Cerebellar nuclear complex (tissue), 1 donor: ENCODE measurements around the gene UBE2H.
"Not testable (repeated sequence)": the region's sequence is repeated elsewhere in the genome, so short reads cannot be mapped to it uniquely, and the experiment has no call there.

Experiments used
- DNase-seq, 2 experiments: peaks; one replicate each; lab custom pipeline; 2025; lab: John Stamatoyannopoulos, UW

The UBE2H gene

GRCh38 chr7:129874722-129875121 is 78.0 kb downstream of the UBE2H start:
- DNase-seq = no peak

GRCh38 chr7:129872054-129872453 is 80.7 kb downstream of the UBE2H start:
- no peak for DNase-seq

- DNase-seq = no peak
Measured at GRCh38 chr7:129870668-129871067, 82.1 kb downstream of the UBE2H start.

- no peak for DNase-seq
Measured at GRCh38 chr7:129866251-129866650, 86.5 kb downstream of the UBE2H start.

- no peak for DNase-seq
Measured at GRCh38 chr7:129865925-129866201, 86.9 kb downstream of the UBE2H start.

GRCh38 chr7:129865093-129865924 is 87.5 kb downstream of the UBE2H start:
- no peak for DNase-seq

GRCh38 chr7:129864676-129865075 is 88.1 kb downstream of the UBE2H start:
- DNase-seq = not testable (repeated sequence)

GRCh38 chr7:129864042-129864441 is 88.7 kb downstream of the UBE2H start:
- no peak for DNase-seq

GRCh38 chr7:129862682-129863081 is 90.1 kb downstream of the UBE2H start:
- no peak for DNase-seq

- DNase-seq = not testable (repeated sequence)
Measured at GRCh38 chr7:129860784-129861183, 92.0 kb downstream of the UBE2H start.

GRCh38 chr7:129859183-129859582 is 93.6 kb downstream of the UBE2H start:
- DNase-seq = no peak

- no peak for DNase-seq
Measured at GRCh38 chr7:129858490-129858889, 94.3 kb downstream of the UBE2H start.

GRCh38 chr7:129857313-129857712 is 95.4 kb downstream of the UBE2H start:
- no peak for DNase-seq

- no peak for DNase-seq
Measured at GRCh38 chr7:129855935-129856717, 96.6 kb downstream of the UBE2H start.

GRCh38 chr7:129855234-129855673 is 97.5 kb downstream of the UBE2H start:
- DNase-seq = no peak

- no peak for DNase-seq
Measured at GRCh38 chr7:129854401-129854800, 98.4 kb downstream of the UBE2H start.

- DNase-seq = no peak
Measured at GRCh38 chr7:129853661-129854268, 99.0 kb downstream of the UBE2H start.

GRCh38 chr7:129851809-129852208 is 101.0 kb downstream of the UBE2H start:
- DNase-seq = no peak

- no peak for DNase-seq
Measured at GRCh38 chr7:129851174-129851573, 101.6 kb downstream of the UBE2H start.

- DNase-seq = no peak
Measured at GRCh38 chr7:129848436-129848835, 104.3 kb downstream of the UBE2H start.

GRCh38 chr7:129845972-129846327 is 106.8 kb downstream of the UBE2H start:
- DNase-seq = no peak

- DNase-seq = no peak
Measured at GRCh38 chr7:129845178-129845971, 107.4 kb downstream of the UBE2H start.
